Esophagus muscularis mucosa (tissue), 4 donors: Measurements from ENCODE around the gene EDA. TPM values are rescaled to one million over a fixed set of nuclear protein-coding genes. Genes with fewer than 3 reads are reported as not detected.

Experiments
- DNase-seq: peaks from one replicate; pipeline ENCODE4 v3.0.0-alpha.2; 2017; ENCODE audit errors: extremely low spot score
- H3K27ac ChIP-seq, 4 donors: fragments of 200-600 bp; sonication (generic); replicated peaks in 1 of 4; 1 replicate in 3 of 4; 2 replicates in 1 of 4; pipeline ENCODE4 v1.5.1; 2016 to 2019; ENCODE audit warnings: mild to moderate bottlenecking in 1 of 4
- H3K27me3 ChIP-seq, 4 donors: fragments of 200-600 bp; sonication (generic); one replicate each; pipeline versions ENCODE4 v1.5.1 to v1.6.0; 2016 to 2019
- H3K36me3 ChIP-seq, 4 donors: fragments of 200-600 bp; sonication (generic); one replicate each; pipeline ENCODE4 v1.5.1; 2016 to 2019
- H3K4me1 ChIP-seq, 4 donors: fragments of 200-600 bp; sonication (generic); one replicate each; pipeline ENCODE4 v1.5.1; 2016 to 2019
- H3K4me3 ChIP-seq, 4 donors: fragments of 200-600 bp; sonication (generic); 1 replicate in 2 of 4; 2 replicates in 2 of 4; pipeline ENCODE4 v1.5.1; 2016 to 2019; ENCODE audit warnings: mild to moderate bottlenecking in 4 of 4, moderate library complexity in 1 of 4
- H3K9me3 ChIP-seq, 4 donors: fragments of 200-600 bp; sonication (generic); 1 replicate in 3 of 4; 2 replicates in 1 of 4; pipeline ENCODE4 v1.5.1; 2016 to 2019
- CTCF ChIP-seq, 3 experiments: fragments of 200-600 bp in 2 of 3; fragments of 450-650 bp in 1 of 3; sonication (generic) in 2 of 3; IDR thresholded peaks; one replicate each; pipeline ENCODE4 v1.5.1; 2017 to 2019; ENCODE audit warnings: antibody characterized with exemption in 3 of 3, mild to moderate bottlenecking in 2 of 3, moderate library complexity in 1 of 3
- EP300 ChIP-seq: sonication (generic); formaldehyde crosslinking; IDR thresholded peaks from one replicate; pipeline ENCODE4 v1.6.1; 2017; ENCODE audit warnings: antibody characterized with exemption
- POLR2A ChIP-seq: fragments of 450-650 bp; IDR thresholded peaks from one replicate; pipeline ENCODE4 v1.6.1; 2017; ENCODE audit warnings: antibody characterized with exemption, moderate library complexity, mild to moderate bottlenecking, low read depth
- POLR2AphosphoS5 ChIP-seq, 2 donors: sonication (generic); formaldehyde crosslinking; IDR thresholded peaks; one replicate each; pipeline ENCODE4 v1.6.1; 2017; ENCODE audit warnings: antibody characterized with exemption in 2 of 2
- WGBS: methylation state at CpG from one replicate; pipeline ENCODE4 v1.1.5; 2018; 5-methylcytosine and 5-hydroxymethylcytosine counted together
- intact Hi-C: fragments of 100-400 bp; cut with DNase I; formaldehyde crosslinking; loops from one replicate; pipeline ENCODE4 v1.15.1; 2023
- total RNA-seq, 4 donors: library from RNA; depleted of rRNA; stranded (reverse); fragments of >200 nt; gene quantifications; one replicate each; pipeline versions ENCODE4 v1.1.0 to v1.2.1, GENCODE V29; 2016

Gene EDA
- total RNA-seq, 4 donors from 2014 or later: 4.3 to 10.9 (median 6.3) TPM

- no peak for TF ChIP-seq POLR2AphosphoS5 (IDR thresholded peaks at IDR 0.05)
- no peak for TF ChIP-seq POLR2A
- TF ChIP-seq EP300: no peak
- TF ChIP-seq CTCF (IDR thresholded peaks at IDR 0.05): no peak
- intact Hi-C loops: loop anchor here (5.0 kb wide), 2 partner anchors 410 to 490 kb away; partner anchors contain the start of gene EDA
- no peak for DNase-seq
- Histone ChIP-seq H3K4me1 (peaks cover 0 to 25% (median 17%) of the 10 kb centered on the region in 4 donors), H3K4me3 (no peak overlapping the region), H3K27ac (no peak overlapping the region), H3K27me3 (no peaks in the 10 kb centered on the region), H3K9me3 (no peaks in the 10 kb centered on the region), H3K36me3 (no peaks in the 10 kb centered on the region)
- 62% methylated on average over 4 of the region's 4 CpGs for WGBS
Measured at GRCh38 chrX:70026851-70027200, 410.9 kb downstream of the EDA start.

- intact Hi-C loops: loop anchor here (5.0 kb wide), 2 partner anchors 413 to 493 kb away; partner anchors contain the start of gene EDA
- 45% methylated on average over 4 of the region's 4 CpGs for WGBS
- H3K27ac ChIP-seq: no peak overlapping the region
Measured at GRCh38 chrX:70029863-70030262, 413.9 kb downstream of the EDA start.

GRCh38 chrX:70030301-70030767 is 414.4 kb downstream of the EDA start:
- no peak overlapping the region for H3K4me3 ChIP-seq
- H3K27ac ChIP-seq: no peak overlapping the region
- intact Hi-C loops: no loop called here
- no peaks in the 10 kb centered on the region for H3K27me3 ChIP-seq
- DNase-seq: no peak
- H3K9me3 ChIP-seq: no peaks in the 10 kb centered on the region
- WGBS: 5% methylated on average over 4 of the region's 4 CpGs
- H3K4me1 ChIP-seq: peaks cover 0 to 12% (median 7%) of the 10 kb centered on the region in 4 donors
- peaks cover 0 to under 1% (median 0%) of the 10 kb centered on the region in 4 donors for H3K36me3 ChIP-seq
- TF ChIP-seq POLR2AphosphoS5 (IDR thresholded peaks at IDR 0.05) (no peak), POLR2A (no peak), CTCF (IDR thresholded peaks at IDR 0.05) (peak; percentile 65 to 73 (median 68)), EP300 (no peak)

More at GRCh38 chrX:70029863-70030262, 413.9 kb downstream of the EDA start:
- Histone ChIP-seq H3K4me3 (no peak overlapping the region), H3K4me1 (peaks cover 0 to 16% (median 11%) of the 10 kb centered on the region in 4 donors), H3K9me3 (no peaks in the 10 kb centered on the region), H3K27me3 (no peaks in the 10 kb centered on the region), H3K36me3 (no peaks in the 10 kb centered on the region)
- no peak for DNase-seq
- TF ChIP-seq POLR2A (no peak), POLR2AphosphoS5 (IDR thresholded peaks at IDR 0.05) (no peak), CTCF (IDR thresholded peaks at IDR 0.05) (no peak), EP300 (no peak)

GRCh38 chrX:70032792-70033191 is 416.9 kb downstream of the EDA start:
- Histone ChIP-seq H3K36me3 (peaks cover 0 to 4% (median 0%) of the 10 kb centered on the region in 4 donors), H3K27ac (no peak overlapping the region), H3K4me3 (no peak overlapping the region), H3K4me1 (peaks cover 0 to 7% (median 3%) of the 10 kb centered on the region in 4 donors), H3K27me3 (no peaks in the 10 kb centered on the region), H3K9me3 (no peaks in the 10 kb centered on the region)
- intact Hi-C loops: no loop called here
- WGBS: 50% methylated on average over 2 of the region's 2 CpGs
- no peak for DNase-seq
- TF ChIP-seq POLR2AphosphoS5 (IDR thresholded peaks at IDR 0.05) (no peak), CTCF (IDR thresholded peaks at IDR 0.05) (no peak), EP300 (no peak), POLR2A (no peak)
